Measurements from ENCODE around the gene PFDN2.

- TF ChIP-seq CTCF (conservative IDR thresholded peaks at IDR 0.05; ENCODE audit: low read depth, low read length) (no peak), CEBPB (IDR thresholded peaks at IDR 0.05; ENCODE audit: low read depth, low read length) (no peak), FOS (IDR thresholded peaks at IDR 0.05; ENCODE audit: low read depth, low read length) (no peak), RAD21 (IDR thresholded peaks at IDR 0.05; ENCODE audit: low read length) (no peak), MXI1 (IDR thresholded peaks at IDR 0.05; ENCODE audit: borderline replicate concordance, low read depth, low read length) (no peak), SMC3 (IDR thresholded peaks at IDR 0.05; ENCODE audit: low read depth, low read length) (no peak), RFX5 (IDR thresholded peaks at IDR 0.05; ENCODE audit: low read depth, low read length) (no peak), MAFK (IDR thresholded peaks at IDR 0.05; ENCODE audit: low read depth, low read length) (no peak), POLR2A (IDR thresholded peaks at IDR 0.05; ENCODE audit: low read depth, low read length) (no peak), RCOR1 (IDR thresholded peaks at IDR 0.05; ENCODE audit: insufficient replicate concordance, low read length) (no peak), CHD1 (IDR thresholded peaks at IDR 0.05; ENCODE audit: low read depth, low read length) (no peak), ELK1 (IDR thresholded peaks at IDR 0.05; ENCODE audit: borderline replicate concordance, low read depth, low read length) (no peak)
These were observed 3.3 kb upstream of the PFDN2 start for GRCh38 chr1:161121042-161121650.
